ENCODE measurements around the gene BIRC6.

DNA sequence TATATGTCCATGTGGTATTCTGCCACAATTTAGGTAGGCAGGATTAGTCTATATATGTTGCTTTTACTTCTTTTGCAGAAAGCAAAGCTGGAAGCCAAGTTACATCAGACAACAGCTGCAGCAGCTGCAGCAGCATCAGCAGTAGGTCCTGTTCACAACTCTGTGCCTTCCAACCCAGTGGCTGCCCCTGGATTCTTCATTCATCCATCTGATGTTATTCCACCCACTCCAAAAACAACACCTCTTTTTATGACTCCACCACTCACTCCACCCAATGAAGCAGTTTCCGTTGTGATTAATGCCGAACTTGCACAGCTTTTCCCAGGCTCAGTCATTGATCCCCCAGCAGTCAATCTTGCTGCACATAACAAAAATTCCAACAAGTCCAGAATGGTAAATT is 107.6 kb downstream of the BIRC6 start:
- TF ChIP-seq, protein P1, sequence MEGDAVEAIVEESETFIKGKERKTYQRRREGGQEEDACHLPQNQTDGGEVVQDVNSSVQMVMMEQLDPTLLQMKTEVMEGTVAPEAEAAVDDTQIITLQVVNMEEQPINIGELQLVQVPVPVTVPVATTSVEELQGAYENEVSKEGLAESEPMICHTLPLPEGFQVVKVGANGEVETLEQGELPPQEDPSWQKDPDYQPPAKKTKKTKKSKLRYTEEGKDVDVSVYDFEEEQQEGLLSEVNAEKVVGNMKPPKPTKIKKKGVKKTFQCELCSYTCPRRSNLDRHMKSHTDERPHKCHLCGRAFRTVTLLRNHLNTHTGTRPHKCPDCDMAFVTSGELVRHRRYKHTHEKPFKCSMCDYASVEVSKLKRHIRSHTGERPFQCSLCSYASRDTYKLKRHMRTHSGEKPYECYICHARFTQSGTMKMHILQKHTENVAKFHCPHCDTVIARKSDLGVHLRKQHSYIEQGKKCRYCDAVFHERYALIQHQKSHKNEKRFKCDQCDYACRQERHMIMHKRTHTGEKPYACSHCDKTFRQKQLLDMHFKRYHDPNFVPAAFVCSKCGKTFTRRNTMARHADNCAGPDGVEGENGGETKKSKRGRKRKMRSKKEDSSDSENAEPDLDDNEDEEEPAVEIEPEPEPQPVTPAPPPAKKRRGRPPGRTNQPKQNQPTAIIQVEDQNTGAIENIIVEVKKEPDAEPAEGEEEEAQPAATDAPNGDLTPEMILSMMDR (IDR thresholded peaks at IDR 0.05; ENCODE audit: low read length), result no peak
- TF ChIP-seq EZH2 (IDR thresholded peaks at IDR 0.05; ENCODE audit: borderline replicate concordance, low read length), result no peak

Measured in OCI-LY1 (cell line).